ENCODE results near the gene CST4.

Gene CST4

GRCh38 chr20:23652371-23652770, 36.5 kb downstream of the CST4 start:
- Histone ChIP-seq H2AFZ (ENCODE audit: low read depth, low read length) (no peak overlapping the region), H3K9ac (ENCODE audit: low read depth, low read length) (no peak overlapping the region), H3K79me2 (ENCODE audit: insufficient read depth, low read length) (no peaks in the 10 kb centered on the region), H3K27me3 (ENCODE audit: insufficient read depth, low read length, poor library complexity) (peaks cover 20% of the 10 kb centered on the region), H3K4me2 (ENCODE audit: insufficient read depth, low read length) (no peak overlapping the region), H3K36me3 (ENCODE audit: insufficient read depth, low read length) (no peaks in the 10 kb centered on the region), H3K27ac (ENCODE audit: low read length) (no peak overlapping the region), H3K9me3 (ENCODE audit: insufficient read depth, low read length, severe bottlenecking) (no peaks in the 10 kb centered on the region), H4K20me1 (ENCODE audit: insufficient read depth, low read length) (no peaks in the 10 kb centered on the region), H3K4me3 (ENCODE audit: low read depth in 1 of 2, low read length in 2 of 2) (no peak overlapping the region), H3K4me1 (ENCODE audit: insufficient read depth, low read length) (no peaks in the 10 kb centered on the region)
- ATAC-seq (ENCODE audit: insufficient read depth, low read depth) (no peak), DNase-seq (no peak)
- no peak for TF ChIP-seq EZH2 (IDR thresholded peaks at IDR 0.05; ENCODE audit: borderline replicate concordance, low read depth, low read length, severe bottlenecking)
- no peak for TF ChIP-seq CTCF (IDR thresholded peaks at IDR 0.05; ENCODE audit: borderline replicate concordance, extremely low read depth, low read length, poor library complexity, severe bottlenecking)

- no peaks in the 10 kb centered on the region for H3K79me2 ChIP-seq (ENCODE audit: insufficient read depth, low read length)
- no peaks in the 10 kb centered on the region for H3K9me3 ChIP-seq (ENCODE audit: insufficient read depth, low read length, severe bottlenecking)
- no peak overlapping the region for H2AFZ ChIP-seq (ENCODE audit: low read depth, low read length)
- DNase-seq (no peak), ATAC-seq (ENCODE audit: insufficient read depth, low read depth) (no peak)
- no peaks in the 10 kb centered on the region for H3K4me1 ChIP-seq (ENCODE audit: insufficient read depth, low read length)
- no peak overlapping the region for H3K4me2 ChIP-seq (ENCODE audit: insufficient read depth, low read length)
- no peak overlapping the region for H3K4me3 ChIP-seq (ENCODE audit: low read depth in 1 of 2, low read length in 2 of 2)
- TF ChIP-seq CTCF (IDR thresholded peaks at IDR 0.05; ENCODE audit: borderline replicate concordance, extremely low read depth, low read length, poor library complexity, severe bottlenecking) (no peak), EZH2 (IDR thresholded peaks at IDR 0.05; ENCODE audit: borderline replicate concordance, low read depth, low read length, severe bottlenecking) (no peak)
- H3K9ac ChIP-seq (ENCODE audit: low read depth, low read length), result no peak overlapping the region
- H3K36me3 ChIP-seq (ENCODE audit: insufficient read depth, low read length), result no peaks in the 10 kb centered on the region
- no peaks in the 10 kb centered on the region for H4K20me1 ChIP-seq (ENCODE audit: insufficient read depth, low read length)
- H3K27ac ChIP-seq (ENCODE audit: low read length), result no peak overlapping the region
- H3K27me3 ChIP-seq (ENCODE audit: insufficient read depth, low read length, poor library complexity), result peaks cover 16% of the 10 kb centered on the region
Observed at GRCh38 chr20:23651117-23651516, 37.7 kb downstream of the CST4 start.

- DNase-seq (no peak), ATAC-seq (ENCODE audit: insufficient read depth, low read depth) (no peak)
- H2AFZ ChIP-seq (ENCODE audit: low read depth, low read length), result no peak overlapping the region
- no peaks in the 10 kb centered on the region for H4K20me1 ChIP-seq (ENCODE audit: insufficient read depth, low read length)
- H3K36me3 ChIP-seq (ENCODE audit: insufficient read depth, low read length), result no peaks in the 10 kb centered on the region
- no peak overlapping the region for H3K9ac ChIP-seq (ENCODE audit: low read depth, low read length)
- no peaks in the 10 kb centered on the region for H3K4me1 ChIP-seq (ENCODE audit: insufficient read depth, low read length)
- no peaks in the 10 kb centered on the region for H3K79me2 ChIP-seq (ENCODE audit: insufficient read depth, low read length)
- H3K27ac ChIP-seq (ENCODE audit: low read length), result no peak overlapping the region
- no peak overlapping the region for H3K4me3 ChIP-seq (ENCODE audit: low read depth in 1 of 2, low read length in 2 of 2)
- H3K4me2 ChIP-seq (ENCODE audit: insufficient read depth, low read length), result no peak overlapping the region
- H3K27me3 ChIP-seq (ENCODE audit: insufficient read depth, low read length, poor library complexity), result peaks cover 11% of the 10 kb centered on the region
- no peak for TF ChIP-seq CTCF (IDR thresholded peaks at IDR 0.05; ENCODE audit: borderline replicate concordance, extremely low read depth, low read length, poor library complexity, severe bottlenecking)
- TF ChIP-seq EZH2 (IDR thresholded peaks at IDR 0.05; ENCODE audit: borderline replicate concordance, low read depth, low read length, severe bottlenecking), result no peak
- H3K9me3 ChIP-seq (ENCODE audit: insufficient read depth, low read length, severe bottlenecking), result no peaks in the 10 kb centered on the region
Observed at GRCh38 chr20:23649830-23650417, 38.9 kb downstream of the CST4 start.

Measured in DND-41 (cell line).